ENCODE measurements around the gene CFAP210.
"Not testable (repeated sequence)": the region's sequence is repeated elsewhere in the genome, so short reads cannot be mapped to it uniquely, and the experiment has no call there.

Gene CFAP210

GRCh38 chr2:169711751-169712509 is 17.7 kb upstream of the CFAP210 start:
- FAIRE-seq, result no peak

GRCh38 chr2:169709981-169710380 is 15.8 kb upstream of the CFAP210 start:
- no peak for FAIRE-seq

DNA sequence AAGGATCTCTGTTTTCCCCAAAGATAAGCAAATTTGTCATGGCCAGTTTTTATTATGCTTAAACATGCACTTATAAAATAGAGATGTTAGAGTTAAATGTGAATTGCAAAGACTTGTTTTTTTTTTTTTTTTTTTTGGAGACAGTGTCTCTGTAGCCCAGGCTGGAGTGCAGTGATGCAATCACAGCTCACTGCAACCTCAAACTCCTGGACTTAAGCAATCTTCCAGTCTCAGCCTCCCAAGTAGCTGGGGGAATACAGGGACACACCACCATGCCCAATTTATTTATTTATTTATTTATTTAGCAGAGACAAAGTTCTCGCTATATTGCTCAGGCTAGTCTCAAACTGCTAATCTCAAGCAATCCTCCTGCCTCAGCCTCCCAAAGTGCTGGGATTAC is 15.1 kb upstream of the CFAP210 start:
- no peak for FAIRE-seq

GRCh38 chr2:169707626-169708025 is 13.4 kb upstream of the CFAP210 start:
- FAIRE-seq, result no peak

- no peak for FAIRE-seq
Observed at GRCh38 chr2:169705927-169706326, 11.7 kb upstream of the CFAP210 start.

DNA sequence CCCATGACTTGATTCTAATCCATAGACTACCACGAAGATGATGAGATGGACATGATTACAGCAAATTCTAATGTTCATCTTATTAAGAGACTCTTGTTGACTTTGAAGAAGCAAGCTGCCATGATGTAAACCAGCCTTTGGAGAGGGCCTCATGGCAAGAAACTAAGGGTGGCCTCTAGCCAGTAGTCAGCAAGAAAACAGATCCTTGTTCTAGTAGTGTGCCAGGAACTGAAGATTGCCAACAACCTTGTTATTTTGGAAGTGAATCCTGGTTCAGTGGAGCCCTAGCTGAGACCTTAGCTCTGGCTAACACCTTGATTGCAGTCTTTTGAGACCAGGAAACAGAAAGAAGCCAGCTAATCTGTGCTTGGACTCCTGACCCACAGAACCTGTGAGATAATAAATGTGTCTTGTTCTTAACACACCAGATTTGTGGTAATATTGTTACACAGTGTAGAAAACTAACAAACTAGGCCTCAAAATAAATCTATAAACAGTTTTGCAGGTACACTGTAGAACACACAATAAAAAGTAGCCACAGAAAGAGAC is 10.0 kb upstream of the CFAP210 start:
- FAIRE-seq, result no peak

DNA sequence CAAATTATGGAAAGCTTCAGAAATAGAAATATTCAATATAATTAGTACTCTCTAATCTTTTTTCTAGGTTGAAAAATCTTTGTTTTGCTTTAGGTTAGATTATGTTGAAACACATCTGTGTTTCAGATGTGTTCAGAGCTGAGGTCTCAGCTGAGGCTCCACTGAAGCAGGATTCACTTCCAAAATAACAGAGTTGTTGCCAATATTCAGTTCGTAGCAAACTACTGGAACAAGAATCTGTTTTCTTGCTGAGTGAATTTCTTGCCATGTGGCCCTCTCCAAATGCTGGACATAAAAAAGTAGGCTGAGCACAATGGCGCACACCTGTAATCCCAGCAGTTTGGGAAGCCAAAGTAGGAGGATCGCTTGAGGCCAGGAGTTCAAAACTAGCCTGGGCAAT is 8.8 kb upstream of the CFAP210 start:
- peak; percentile 96 for FAIRE-seq

DNA sequence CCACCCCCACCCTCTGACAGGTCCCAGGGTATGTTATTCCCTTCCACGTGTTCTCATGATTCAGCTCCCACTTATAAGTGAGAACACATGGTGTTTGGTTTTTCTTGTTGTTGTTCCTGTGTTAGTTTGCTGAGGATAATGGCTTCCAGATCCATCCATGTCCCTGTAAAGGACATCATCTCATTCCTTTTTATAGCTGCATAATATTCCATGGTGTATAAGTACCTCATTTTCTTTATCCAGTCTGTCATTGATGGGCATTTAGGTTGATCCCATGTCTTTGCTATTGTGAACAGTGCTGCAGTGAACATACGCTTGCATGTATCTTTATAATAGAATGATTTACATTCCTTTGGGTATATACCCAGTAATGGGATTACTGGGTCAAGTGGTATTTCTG is 5.0 kb upstream of the CFAP210 start:
- not testable (repeated sequence) for FAIRE-seq

GRCh38 chr2:169696381-169696780 is 2.2 kb upstream of the CFAP210 start:
- no peak for FAIRE-seq

- no peak for FAIRE-seq
Observed at GRCh38 chr2:169694894-169695260, 672 bp upstream of the CFAP210 start.

GRCh38 chr2:169693360-169693759 is 845 bp downstream of the CFAP210 start:
- no peak for FAIRE-seq

GRCh38 chr2:169692718-169693117 is 1.5 kb downstream of the CFAP210 start:
- FAIRE-seq, result no peak

- FAIRE-seq, result no peak
Observed at GRCh38 chr2:169690958-169691357, 3.2 kb downstream of the CFAP210 start.

- FAIRE-seq, result not testable (repeated sequence)
Observed at GRCh38 chr2:169687943-169688342, 6.3 kb downstream of the CFAP210 start.

DNA sequence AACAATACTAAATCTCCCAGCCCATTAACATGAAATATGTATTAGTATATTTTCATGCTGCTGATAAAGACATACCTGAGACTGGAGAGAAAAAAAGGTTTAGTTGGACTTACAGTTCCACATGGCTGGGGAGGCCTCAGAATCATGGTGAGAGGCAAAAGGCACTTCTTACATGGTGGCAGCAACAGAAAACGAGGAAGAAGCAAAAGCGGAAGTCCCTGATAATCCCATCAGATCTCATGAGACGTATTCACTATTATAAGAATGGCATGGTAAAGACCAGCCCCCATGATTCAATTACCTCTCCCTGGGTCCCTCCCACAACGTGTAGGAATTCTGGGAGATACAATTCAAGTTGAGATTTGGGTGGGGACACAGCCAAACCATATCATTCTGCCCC is 7.4 kb downstream of the CFAP210 start:
- not testable (repeated sequence) for FAIRE-seq

GRCh38 chr2:169684712-169685111 is 9.5 kb downstream of the CFAP210 start:
- not testable (repeated sequence) for FAIRE-seq

DNA sequence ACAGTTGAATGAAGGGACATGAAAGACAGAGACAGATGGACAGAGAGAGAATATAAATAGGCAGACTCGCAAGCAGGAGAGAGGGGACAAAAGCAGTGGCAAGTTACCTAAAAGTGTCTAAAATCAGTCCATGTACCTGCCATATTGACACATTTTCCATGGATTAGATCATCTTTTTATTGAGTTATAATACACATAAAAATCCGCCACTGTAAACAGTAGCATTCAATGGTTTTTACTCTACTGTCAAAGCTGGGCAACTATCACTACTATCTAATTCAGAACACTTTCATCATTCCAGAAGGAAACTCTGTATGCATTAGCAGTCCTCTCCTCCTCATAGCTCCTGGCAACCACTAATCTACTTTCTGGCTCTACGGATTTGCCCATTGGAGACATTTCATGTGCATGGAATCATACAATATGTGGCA is 10.1 kb downstream of the CFAP210 start:
- no peak for FAIRE-seq

- no peak for FAIRE-seq
Observed at GRCh38 chr2:169683425-169684134, 10.6 kb downstream of the CFAP210 start.

- FAIRE-seq, result no peak
Observed at GRCh38 chr2:169683054-169683424, 11.2 kb downstream of the CFAP210 start.

GRCh38 chr2:169676850-169677249 is 17.4 kb downstream of the CFAP210 start:
- no peak for FAIRE-seq

- FAIRE-seq, result no peak
Observed at GRCh38 chr2:169676357-169676756, 17.8 kb downstream of the CFAP210 start.

GRCh38 chr2:169673921-169674320 is 20.3 kb downstream of the CFAP210 start:
- no peak for FAIRE-seq

- no peak for FAIRE-seq
Observed at GRCh38 chr2:169673106-169673505, 21.1 kb downstream of the CFAP210 start.

GRCh38 chr2:169672406-169672805 is 21.8 kb downstream of the CFAP210 start:
- FAIRE-seq, result no peak

Data from endometrium (tissue), 2 donors.